Measurements from ENCODE around the gene UNC119B. TPM values are rescaled to one million over a fixed set of nuclear protein-coding genes. Genes with fewer than 3 reads are reported as not detected.
A peak's percentile ranks its signal among the peaks of the same experiment; 100 is the strongest.

UNC119B gene
- total RNA-seq, 1 donor from 2014 or later = 66.6 TPM

DNA sequence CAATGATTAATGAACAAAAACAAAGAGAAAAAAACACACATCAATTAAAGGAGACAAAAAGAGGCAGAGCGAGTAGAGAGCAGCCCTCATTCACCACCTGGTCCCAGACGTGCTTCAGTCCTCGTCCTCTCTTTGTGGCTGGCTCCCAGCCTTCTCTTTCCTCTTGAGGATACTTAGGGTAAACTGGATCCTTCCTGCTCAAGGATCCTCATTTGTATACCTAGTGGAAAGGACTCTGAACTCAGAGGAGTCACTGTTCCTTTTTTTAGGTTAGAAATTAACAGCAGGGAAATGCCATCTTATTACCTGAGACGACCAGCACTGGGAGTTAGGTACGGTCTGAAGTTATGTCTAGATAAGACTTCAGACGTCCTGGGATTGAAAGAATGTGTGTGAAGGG is 13.6 kb upstream of the UNC119B start:
- H3K27me3 Mint-ChIP-seq = no peaks in the 10 kb centered on the region
- H3K36me3 Mint-ChIP-seq (ENCODE audit: insufficient read depth) = peaks cover 35% of the 10 kb centered on the region
- H3K9me3 Mint-ChIP-seq (ENCODE audit: low read depth) = no peaks in the 10 kb centered on the region
- peaks cover 12% of the 10 kb centered on the region for H3K4me1 Mint-ChIP-seq (ENCODE audit: low read depth)
- no peak for DNase-seq (ENCODE audit: low spot score, unreplicated experiment)
- H3K4me3 Mint-ChIP-seq (ENCODE audit: low read depth) = no peak overlapping the region
- peak overlapping the region; percentile 43 for H3K27ac Mint-ChIP-seq
- TF ChIP-seq, protein P1, sequence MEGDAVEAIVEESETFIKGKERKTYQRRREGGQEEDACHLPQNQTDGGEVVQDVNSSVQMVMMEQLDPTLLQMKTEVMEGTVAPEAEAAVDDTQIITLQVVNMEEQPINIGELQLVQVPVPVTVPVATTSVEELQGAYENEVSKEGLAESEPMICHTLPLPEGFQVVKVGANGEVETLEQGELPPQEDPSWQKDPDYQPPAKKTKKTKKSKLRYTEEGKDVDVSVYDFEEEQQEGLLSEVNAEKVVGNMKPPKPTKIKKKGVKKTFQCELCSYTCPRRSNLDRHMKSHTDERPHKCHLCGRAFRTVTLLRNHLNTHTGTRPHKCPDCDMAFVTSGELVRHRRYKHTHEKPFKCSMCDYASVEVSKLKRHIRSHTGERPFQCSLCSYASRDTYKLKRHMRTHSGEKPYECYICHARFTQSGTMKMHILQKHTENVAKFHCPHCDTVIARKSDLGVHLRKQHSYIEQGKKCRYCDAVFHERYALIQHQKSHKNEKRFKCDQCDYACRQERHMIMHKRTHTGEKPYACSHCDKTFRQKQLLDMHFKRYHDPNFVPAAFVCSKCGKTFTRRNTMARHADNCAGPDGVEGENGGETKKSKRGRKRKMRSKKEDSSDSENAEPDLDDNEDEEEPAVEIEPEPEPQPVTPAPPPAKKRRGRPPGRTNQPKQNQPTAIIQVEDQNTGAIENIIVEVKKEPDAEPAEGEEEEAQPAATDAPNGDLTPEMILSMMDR (IDR thresholded peaks at IDR 0.05; ENCODE audit: unreplicated experiment) = no peak

DNA sequence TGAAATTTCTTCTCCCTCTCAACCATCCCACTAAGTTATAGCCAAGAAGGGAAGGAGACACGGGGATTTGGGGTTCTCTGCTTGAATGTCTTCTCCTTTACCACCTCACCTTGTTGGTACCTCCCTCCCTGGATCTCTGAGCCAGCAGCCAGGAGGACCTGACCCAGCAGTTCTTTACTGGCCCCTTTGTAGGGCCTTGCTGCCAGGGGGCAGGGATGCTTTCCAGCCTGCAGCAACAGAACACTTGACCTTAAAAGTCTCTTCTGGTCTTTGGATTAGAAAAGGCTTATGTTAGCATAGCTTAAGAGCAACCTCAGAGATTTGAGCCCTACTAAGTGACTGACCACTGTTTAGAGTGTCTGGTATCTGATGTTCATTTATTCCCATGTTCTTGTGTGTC is 12.9 kb upstream of the UNC119B start:
- no peaks in the 10 kb centered on the region for H3K27me3 Mint-ChIP-seq
- H3K9me3 Mint-ChIP-seq (ENCODE audit: low read depth) = no peaks in the 10 kb centered on the region
- no peak overlapping the region for H3K27ac Mint-ChIP-seq
- H3K4me3 Mint-ChIP-seq (ENCODE audit: low read depth) = no peak overlapping the region
- peaks cover 37% of the 10 kb centered on the region for H3K36me3 Mint-ChIP-seq (ENCODE audit: insufficient read depth)
- no peak for DNase-seq (ENCODE audit: low spot score, unreplicated experiment)
- TF ChIP-seq, protein P1 (IDR thresholded peaks at IDR 0.05; ENCODE audit: unreplicated experiment) = no peak
- peaks cover 8% of the 10 kb centered on the region for H3K4me1 Mint-ChIP-seq (ENCODE audit: low read depth)

DNA sequence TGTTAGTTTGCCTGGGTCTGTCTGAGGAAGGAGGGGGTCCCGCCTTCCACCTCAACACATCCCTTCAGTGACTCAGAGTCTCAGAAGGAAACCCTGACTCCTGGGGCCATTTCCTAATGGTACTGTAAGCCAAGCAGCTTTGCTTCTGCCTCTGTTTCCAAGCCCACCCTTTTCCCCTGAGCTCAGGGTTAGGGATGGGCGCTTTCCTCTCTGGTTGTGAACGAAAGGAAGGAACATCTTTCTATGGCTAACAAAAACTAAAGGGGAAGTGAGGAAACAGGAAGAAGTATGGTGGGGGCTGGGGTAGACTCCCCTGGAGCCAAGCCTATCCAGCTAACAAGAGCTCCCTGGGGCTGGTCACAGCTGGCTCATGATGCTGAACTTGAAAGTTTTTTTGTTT is 11.6 kb upstream of the UNC119B start:
- H3K4me3 Mint-ChIP-seq (ENCODE audit: low read depth) = no peak overlapping the region
- no peak overlapping the region for H3K27ac Mint-ChIP-seq
- H3K4me1 Mint-ChIP-seq (ENCODE audit: low read depth) = no peaks in the 10 kb centered on the region
- TF ChIP-seq, protein P1 (IDR thresholded peaks at IDR 0.05; ENCODE audit: unreplicated experiment) = no peak
- peaks cover 35% of the 10 kb centered on the region for H3K36me3 Mint-ChIP-seq (ENCODE audit: insufficient read depth)
- DNase-seq (ENCODE audit: low spot score, unreplicated experiment) = no peak
- no peaks in the 10 kb centered on the region for H3K27me3 Mint-ChIP-seq
- no peaks in the 10 kb centered on the region for H3K9me3 Mint-ChIP-seq (ENCODE audit: low read depth)

DNA sequence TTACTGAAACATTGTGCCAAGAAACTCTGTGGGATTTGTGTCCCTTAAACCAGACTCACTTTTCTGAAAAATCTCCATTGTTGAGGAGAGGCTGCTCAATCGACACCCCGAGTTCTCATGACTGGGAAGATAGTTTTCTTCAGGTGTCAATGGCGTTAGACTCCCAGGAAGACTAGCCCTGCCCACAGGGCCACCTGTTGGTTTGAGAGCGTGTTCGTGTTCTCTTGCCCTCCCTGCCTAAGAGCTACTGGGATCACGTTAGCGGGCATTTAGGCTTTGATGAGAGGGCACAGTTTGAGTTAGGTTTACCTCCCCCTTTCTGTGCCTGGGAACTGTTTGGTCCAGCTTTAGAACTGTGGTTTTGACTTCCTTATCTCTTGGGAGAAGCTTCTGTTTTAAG is 10.7 kb upstream of the UNC119B start:
- no peak for DNase-seq (ENCODE audit: low spot score, unreplicated experiment)
- Mint-ChIP-seq H3K9me3 (ENCODE audit: low read depth) (no peaks in the 10 kb centered on the region), H3K4me3 (ENCODE audit: low read depth) (no peak overlapping the region), H3K4me1 (ENCODE audit: low read depth) (no peaks in the 10 kb centered on the region), H3K27ac (no peak overlapping the region), H3K27me3 (no peaks in the 10 kb centered on the region), H3K36me3 (ENCODE audit: insufficient read depth) (peaks cover 33% of the 10 kb centered on the region)
- TF ChIP-seq, protein P1 (IDR thresholded peaks at IDR 0.05; ENCODE audit: unreplicated experiment) = no peak

DNA sequence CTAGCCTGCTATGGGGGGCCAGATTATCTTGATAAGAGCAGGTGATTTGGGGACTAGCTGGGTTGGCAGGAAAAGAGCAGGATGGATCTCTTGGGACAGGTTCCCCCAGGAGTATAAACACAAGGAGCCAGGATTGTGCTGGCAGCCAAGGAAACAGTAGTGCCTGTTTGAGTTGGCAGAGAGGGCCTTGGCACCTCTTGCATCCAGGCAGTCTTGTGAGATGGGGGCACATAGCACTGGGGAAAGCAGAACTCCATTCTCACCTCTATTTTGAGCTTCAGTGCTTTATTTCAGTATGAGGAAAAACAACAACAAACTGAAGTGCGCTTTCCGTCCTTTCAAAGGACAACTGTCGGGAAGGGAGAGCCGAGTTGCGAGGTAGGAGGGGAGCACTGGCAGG is 9.4 kb upstream of the UNC119B start:
- no peaks in the 10 kb centered on the region for H3K27me3 Mint-ChIP-seq
- DNase-seq (ENCODE audit: low spot score, unreplicated experiment) = no peak
- H3K27ac Mint-ChIP-seq = peak overlapping the region; percentile 69
- no peaks in the 10 kb centered on the region for H3K4me1 Mint-ChIP-seq (ENCODE audit: low read depth)
- TF ChIP-seq, protein P1 (IDR thresholded peaks at IDR 0.05; ENCODE audit: unreplicated experiment) = no peak
- H3K9me3 Mint-ChIP-seq (ENCODE audit: low read depth) = no peaks in the 10 kb centered on the region
- peaks cover 26% of the 10 kb centered on the region for H3K36me3 Mint-ChIP-seq (ENCODE audit: insufficient read depth)
- H3K4me3 Mint-ChIP-seq (ENCODE audit: low read depth) = no peak overlapping the region
